D721Med (cell line): ENCODE measurements around the gene AGAP1.
"Not testable (repeated sequence)": the region's sequence is repeated elsewhere in the genome, so short reads cannot be mapped to it uniquely, and the experiment has no call there.

Source experiments
- DNase-seq: peaks from one replicate; pipeline ENCODE4 v3.0.0; 2011; ENCODE audit warnings: low spot score; ENCODE audit not compliant: insufficient read length
- FAIRE-seq: peaks from 2 replicates; lab custom pipeline; 2011; peaks lifted over from hg19 to GRCh38; lab: Jason Lieb, UNC
- CTCF ChIP-seq: IDR thresholded peaks from 2 replicates; pipeline ENCODE4 v1.5.1; 2012; ENCODE audit warnings: mild to moderate bottlenecking, control low read depth; ENCODE audit not compliant: insufficient read depth; ENCODE audit errors: missing control alignments

Gene AGAP1

GRCh38 chr2:235944591-235944990, 450.7 kb downstream of the AGAP1 start:
- no peak for FAIRE-seq

DNA sequence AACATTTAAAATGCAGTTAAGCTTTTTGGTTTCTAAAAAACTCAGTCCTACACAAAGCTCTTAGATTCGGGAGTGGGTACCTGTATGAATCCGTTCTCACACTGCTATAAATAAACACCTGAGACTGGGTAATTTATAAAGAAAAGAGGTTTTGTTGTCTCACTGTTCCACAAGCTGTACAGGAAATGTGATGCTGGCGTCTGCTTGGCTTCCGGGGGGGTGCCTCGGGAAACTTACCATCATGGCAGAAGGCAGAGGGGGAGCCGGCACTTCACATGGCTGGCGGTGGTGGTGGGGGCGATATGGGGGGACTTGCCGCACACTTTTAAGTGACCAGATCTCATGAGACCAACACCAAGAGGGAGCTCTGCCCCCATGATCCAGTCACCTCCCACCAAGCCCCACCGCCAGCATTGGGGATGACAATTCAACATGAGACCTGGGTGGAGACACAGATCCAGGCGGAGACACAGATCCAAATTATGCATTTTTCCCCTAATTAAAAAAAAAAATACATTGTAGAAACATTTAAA, 451.8 kb downstream of the AGAP1 start:
- no peak for TF ChIP-seq CTCF
- DNase-seq (no peak), FAIRE-seq (no peak)

More at GRCh38 chr2:235944591-235944990, 450.7 kb downstream of the AGAP1 start:
- TF ChIP-seq CTCF = no peak
- DNase-seq = no peak

GRCh38 chr2:235946590-235946989, 452.7 kb downstream of the AGAP1 start:
- DNase-seq (no peak), FAIRE-seq (no peak)
- no peak for TF ChIP-seq CTCF

DNA sequence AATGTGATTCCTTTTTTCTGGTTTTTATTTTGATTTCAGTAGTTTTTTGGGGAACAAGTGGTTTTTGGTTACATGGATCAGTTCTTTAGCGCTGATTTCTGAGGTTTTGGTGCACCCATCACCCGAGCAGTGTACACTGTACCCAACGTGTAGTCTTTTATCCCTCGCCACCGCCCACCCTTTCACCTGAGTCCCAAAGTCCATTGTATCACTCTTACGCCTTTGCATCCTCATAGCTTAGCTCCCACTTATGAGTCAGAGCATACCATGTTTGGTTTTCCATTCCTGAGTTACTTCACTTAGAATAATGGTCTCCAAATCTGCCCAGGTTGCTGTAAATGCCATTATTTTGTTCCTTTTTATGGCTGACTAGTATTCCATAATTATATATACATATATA, 453.2 kb downstream of the AGAP1 start:
- not testable (repeated sequence) for DNase-seq, FAIRE-seq

GRCh38 chr2:235949567-235950472, 456.0 kb downstream of the AGAP1 start:
- DNase-seq = no peak
- FAIRE-seq = no peak
- no peak for TF ChIP-seq CTCF

DNA sequence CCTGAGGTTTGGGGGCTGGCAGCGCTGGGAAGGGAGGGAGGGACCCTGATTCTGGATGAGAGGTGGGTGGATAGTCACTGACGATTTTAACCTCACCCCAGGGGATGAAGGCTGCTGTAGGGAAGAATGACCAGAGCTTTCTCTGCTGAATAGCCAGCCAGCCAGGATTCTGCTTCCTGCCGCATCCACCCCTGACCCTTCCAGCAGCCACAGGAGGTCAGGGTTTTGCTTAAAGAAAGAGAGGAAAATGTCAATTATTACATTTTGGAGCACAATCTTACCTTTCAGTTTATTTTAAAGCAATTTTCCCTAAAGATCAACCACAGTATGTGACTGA, 456.6 kb downstream of the AGAP1 start:
- no peak for TF ChIP-seq CTCF
- no peak for FAIRE-seq
- no peak for DNase-seq

GRCh38 chr2:235951493-235951892, 457.6 kb downstream of the AGAP1 start:
- FAIRE-seq (no peak), DNase-seq (no peak)

More at GRCh38 chr2:235951493-235951892, 457.6 kb downstream of the AGAP1 start:
- no peak for TF ChIP-seq CTCF
